ENCODE measurements around the gene VANGL2.

The VANGL2 gene

GRCh38 chr1:160427625-160428024 lies 27.3 kb downstream of the VANGL2 start:
- DNase-seq (ENCODE audit: low read depth in 2 of 2), result no peak

GRCh38 chr1:160428053-160428452 lies 27.7 kb downstream of the VANGL2 start:
- no peak for DNase-seq (ENCODE audit: low read depth in 2 of 2)

DNA sequence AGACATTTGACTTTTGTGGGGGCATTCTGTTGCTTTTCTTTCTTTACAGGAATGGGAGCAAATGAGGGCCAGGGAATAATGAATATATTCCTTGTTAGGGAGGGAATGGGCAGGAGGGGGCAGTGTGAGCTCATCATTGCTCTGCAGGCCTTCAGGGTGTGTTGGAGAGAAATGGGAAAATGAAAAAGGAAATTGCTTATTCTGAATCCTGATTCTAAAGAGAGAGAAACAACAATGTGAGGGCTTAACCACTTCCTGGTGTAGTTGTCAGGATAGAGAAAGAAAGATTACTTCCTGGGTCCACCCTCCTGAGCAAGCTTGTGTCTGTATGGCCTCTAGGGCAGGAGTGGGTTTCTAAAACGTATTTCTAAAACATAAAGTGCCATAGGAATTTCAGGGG lies 28.3 kb downstream of the VANGL2 start:
- no peak for DNase-seq (ENCODE audit: low read depth in 2 of 2)

DNA sequence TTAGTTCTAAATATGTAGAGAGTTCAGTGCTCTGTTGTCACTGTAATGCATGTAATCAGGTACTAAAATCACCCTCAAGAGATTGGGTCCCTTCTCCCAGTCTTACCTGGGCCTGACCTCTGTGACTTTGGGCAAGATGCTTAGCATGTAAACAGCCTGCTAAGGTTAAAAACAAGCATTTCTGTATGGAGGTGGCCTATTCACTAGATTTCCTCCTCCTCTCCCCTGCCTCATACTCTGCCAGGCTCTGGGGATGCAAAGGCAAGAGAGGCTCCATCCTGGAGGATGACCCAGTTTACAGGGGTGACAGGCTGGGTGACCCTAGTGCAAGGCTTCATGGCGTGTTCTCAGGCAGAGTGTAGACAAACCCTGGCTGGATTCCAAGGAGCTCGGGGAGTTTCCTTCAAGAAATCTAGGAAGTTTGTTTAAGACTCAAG lies 28.8 kb downstream of the VANGL2 start:
- no peak for DNase-seq (ENCODE audit: low read depth in 2 of 2)

DNA sequence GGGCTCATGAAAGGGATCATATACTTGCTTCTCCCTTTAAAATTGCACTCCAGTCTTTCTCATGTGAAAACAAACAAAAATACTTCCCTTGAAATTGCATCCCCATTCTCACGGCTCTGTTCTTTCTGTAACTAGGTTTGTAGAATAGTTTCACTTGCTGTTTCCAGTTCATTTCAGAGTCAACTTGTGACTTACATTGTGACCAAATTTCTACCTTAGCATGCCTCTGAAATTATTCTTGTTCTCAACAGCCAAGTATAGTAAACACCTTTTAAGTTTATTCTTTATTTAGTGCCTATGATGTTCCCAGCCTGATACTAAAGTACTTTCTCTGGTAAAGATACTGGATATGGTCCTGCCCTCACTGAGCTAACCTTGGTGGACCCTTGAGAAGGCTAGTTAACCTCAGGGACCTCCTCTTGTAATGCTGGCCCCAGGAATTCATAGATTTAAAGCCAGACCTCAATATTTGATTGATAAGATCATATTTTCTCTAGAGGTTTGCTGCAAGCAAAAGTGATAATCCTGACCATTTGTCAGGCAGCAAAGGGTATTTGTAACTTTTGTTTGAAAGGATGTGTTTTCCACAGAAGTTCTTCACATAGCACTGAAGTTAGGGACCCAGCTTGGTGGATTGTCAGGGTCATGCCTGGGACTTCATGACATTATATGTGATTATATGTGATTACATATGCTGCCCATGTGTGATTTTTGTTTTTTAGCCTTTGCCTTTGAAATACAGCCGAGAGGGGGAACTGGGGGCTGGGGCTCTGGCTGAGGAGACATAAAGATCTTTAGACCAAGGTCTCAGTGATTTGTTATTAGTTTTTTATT lies 29.6 kb downstream of the VANGL2 start:
- DNase-seq (ENCODE audit: low read depth in 2 of 2), result no peak

- no peak for DNase-seq (ENCODE audit: low read depth in 2 of 2)
These were observed 30.6 kb downstream of the VANGL2 start for GRCh38 chr1:160431006-160431405.

DNA sequence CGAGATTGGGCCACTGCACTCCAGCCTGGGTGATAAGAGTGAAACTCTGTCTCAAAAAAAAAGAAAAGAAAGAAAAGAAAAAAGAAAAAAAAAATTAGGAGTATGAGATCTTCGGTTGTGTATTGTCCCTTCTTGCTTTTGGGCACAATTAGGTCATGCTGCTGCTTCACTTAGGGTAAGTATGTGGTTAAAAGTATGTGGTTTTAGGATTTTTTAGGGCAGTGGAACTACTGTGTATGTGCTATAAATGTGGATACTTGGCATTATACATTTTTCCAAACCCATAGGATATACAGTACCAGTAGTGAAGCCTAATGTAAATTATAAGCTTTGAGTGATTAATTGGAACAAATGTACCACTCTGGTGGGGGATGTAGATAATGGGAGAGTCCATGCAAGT lies 31.2 kb downstream of the VANGL2 start:
- DNase-seq (ENCODE audit: low read depth in 2 of 2), result no peak

- DNase-seq (ENCODE audit: low read depth in 2 of 2), result no peak
These were observed 32.0 kb downstream of the VANGL2 start for GRCh38 chr1:160432371-160432786.

DNA sequence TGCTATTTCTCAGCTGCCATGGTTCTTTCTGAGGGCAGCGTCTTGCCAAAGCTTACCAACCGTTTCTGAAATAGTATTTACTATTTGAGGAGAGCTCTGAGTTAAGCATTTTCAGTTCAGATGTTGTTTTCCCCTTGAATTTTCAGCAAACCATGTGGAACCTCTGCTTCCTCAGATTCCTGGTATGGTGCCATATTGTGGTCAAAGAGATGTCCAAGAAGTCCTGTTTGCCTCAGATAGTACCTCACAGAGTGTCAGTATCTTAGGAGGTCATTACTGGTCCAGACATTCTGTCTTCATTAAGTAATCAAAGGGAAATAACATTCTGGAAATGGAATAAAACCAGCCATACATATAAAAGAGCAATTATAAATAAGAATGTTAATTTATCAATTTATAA lies 36.6 kb downstream of the VANGL2 start:
- no peak for DNase-seq (ENCODE audit: low read depth in 2 of 2)

GRCh38 chr1:160437432-160438316 lies 37.3 kb downstream of the VANGL2 start:
- DNase-seq (ENCODE audit: low read depth in 2 of 2), result no peak

DNA sequence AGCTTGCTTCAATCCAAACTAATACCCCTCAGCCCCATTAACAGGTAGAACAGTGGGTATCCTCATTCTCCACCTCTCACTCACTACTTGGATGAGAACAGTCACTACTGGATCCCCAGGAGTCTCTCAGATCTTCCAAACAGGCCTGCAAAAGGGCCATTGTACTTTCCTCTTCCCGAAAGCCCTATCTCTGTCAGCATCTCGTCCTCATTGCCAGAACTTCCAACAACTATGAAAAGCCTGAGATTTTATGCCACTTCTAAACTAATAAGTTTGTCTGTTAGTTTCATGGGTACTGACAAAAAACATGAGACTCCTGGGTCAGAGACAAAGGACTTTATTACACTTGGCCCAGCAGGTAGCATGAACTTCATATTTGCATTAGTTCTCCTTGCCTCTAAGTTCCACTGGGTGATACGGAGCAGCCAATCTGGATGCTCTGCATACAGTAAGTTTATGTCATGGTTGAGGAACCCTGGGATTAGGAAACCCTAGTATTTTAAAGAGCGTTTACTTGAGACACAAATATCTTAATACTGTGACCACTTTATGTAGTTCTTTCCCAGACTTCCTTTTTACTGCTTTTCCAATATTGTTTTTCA lies 38.1 kb downstream of the VANGL2 start:
- no peak for DNase-seq (ENCODE audit: low read depth in 2 of 2)

DNA sequence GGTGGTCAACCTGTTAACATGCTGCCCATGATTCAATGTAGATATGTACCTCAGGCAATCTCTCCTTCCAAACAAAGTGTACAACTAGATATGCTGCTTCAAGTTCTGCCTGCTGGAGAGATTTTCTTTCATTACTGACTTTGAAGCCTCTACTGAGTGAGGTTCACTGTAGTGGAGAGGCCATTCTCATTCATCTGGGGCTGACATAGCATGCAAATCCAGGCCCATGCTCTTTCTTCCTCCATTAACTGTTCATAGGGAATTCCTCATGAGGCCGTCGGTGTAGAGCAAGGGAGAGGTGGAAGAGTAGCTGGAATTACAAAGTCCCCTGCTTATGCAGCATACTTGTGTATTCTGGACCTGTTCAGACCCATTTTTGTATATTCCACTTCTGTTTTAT lies 38.6 kb downstream of the VANGL2 start:
- no peak for DNase-seq (ENCODE audit: low read depth in 2 of 2)

DNA sequence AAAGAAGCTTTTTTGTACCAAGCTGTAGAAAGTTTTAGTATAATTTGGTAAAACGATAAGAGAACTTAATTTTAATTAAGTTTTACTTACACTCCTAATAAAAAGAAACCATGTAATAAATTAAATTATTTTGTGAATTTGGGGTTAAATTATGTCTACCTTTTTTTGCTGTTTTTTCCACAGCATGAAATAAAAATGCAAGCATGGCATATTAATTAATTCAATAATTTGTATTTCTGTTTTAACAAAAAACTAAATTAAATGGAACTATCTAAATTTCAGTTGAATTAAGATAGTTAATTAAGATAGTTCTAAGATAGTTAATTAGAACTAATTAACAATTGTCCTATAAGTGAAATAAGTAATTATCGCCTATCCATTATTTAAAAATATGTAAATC lies 39.4 kb downstream of the VANGL2 start:
- DNase-seq (ENCODE audit: low read depth in 2 of 2), result no peak

DNA sequence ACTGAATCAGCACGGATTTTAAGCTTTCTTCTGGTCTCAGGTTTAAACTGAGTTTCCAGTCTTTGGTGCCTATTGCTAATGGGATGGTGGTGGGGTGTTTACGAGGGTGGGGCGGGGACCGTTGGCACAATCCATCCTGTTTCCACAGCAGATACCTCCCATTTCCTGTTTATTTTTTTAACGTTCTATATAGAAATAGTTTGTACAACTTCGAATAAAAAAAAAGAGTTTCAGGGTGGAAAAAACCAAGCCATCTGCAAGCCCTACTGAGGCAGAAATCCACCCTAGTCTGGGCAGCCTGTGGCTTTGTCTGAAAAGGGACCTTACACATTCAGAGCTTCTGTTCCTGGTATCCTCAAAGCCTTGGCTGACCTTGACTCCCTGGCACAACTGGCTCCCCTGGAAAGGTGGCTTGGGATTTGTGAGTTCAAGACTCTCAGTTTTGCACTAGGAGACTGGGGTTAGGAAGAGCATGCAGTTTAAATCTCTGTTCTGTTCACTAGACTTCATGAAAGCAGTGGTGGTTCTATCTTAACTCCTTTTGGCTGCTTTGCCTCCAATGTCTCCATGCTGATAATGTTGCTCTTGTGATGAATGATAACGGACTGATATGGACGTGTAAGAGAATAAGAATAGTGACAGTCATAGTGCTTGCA lies 46.7 kb downstream of the VANGL2 start:
- no peak for DNase-seq (ENCODE audit: low read depth in 2 of 2)

- no peak for DNase-seq (ENCODE audit: low read depth in 2 of 2)
These were observed 49.1 kb downstream of the VANGL2 start for GRCh38 chr1:160449494-160449893.

DNA sequence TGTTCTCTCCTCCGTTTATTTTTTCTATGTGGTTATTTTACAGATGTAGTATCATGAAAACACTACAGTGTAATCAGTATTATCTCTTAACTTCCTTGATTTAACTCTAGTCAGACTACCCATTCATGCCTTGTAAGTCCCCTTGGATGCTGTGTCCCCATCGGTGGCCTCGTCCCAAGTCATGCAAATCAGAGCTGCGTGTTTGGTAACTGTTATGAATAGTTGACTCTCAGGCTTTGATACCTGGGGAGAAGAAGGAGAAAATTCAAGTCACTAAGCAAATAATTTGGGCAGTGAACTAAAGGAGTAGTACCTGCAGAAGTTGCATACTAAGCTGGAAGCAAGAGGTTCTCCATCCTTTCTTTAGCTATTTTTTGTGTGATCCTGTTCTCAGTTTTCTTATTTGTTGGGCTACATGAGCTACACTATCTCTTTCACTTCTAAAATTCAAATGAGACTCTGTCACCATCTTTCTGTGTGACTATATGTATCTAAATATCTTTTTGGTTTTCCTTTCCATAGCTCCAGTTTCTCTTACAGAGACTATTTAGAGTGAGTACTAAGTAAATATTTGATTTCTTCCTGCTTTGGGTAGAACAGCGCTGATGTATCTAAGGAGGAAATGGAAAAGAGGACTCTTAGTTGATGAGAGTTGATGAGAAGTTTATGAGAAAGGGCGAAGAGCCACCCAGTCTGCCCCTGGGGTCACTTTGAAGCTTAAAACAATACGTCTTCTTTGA lies 50.9 kb downstream of the VANGL2 start:
- DNase-seq (ENCODE audit: low read depth in 2 of 2), result no peak

DNA sequence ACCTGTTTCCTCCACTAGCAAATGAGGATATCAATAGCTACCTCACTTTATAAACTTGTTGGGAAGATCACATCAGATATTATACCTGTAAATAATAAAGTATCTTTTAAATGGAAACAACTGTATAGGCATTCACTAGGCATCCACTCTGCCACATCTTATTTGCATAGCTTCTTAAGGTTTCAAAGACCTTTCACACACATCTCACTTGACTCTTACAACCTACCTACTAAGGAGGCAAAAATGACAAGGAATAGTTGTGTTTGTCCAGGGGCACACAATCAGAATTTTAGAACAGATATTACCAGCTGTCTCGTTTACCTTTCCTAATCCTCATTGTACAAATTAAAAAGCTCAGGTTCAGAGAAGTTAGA lies 51.5 kb downstream of the VANGL2 start:
- DNase-seq (ENCODE audit: low read depth in 2 of 2), result no peak

DNA sequence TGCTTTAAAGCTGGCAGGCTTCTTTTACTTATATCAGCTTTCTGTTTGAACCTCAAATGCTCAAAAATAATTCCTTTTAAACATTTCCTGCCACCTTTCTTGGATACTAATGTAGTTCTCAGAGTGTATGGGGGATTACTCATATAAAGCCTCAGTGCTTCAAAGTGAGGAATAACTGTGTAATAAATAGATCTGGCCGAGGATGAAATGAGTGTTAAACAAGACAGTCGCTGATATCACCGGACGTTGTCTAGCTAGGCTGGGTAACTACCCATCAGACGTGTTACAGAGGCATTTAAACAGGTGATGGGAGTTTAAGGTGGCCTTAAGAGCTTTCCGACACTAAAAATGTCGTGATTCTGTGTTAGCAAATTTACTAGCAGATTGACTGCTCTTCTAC lies 53.1 kb downstream of the VANGL2 start:
- no peak for DNase-seq (ENCODE audit: low read depth in 2 of 2)

DNA sequence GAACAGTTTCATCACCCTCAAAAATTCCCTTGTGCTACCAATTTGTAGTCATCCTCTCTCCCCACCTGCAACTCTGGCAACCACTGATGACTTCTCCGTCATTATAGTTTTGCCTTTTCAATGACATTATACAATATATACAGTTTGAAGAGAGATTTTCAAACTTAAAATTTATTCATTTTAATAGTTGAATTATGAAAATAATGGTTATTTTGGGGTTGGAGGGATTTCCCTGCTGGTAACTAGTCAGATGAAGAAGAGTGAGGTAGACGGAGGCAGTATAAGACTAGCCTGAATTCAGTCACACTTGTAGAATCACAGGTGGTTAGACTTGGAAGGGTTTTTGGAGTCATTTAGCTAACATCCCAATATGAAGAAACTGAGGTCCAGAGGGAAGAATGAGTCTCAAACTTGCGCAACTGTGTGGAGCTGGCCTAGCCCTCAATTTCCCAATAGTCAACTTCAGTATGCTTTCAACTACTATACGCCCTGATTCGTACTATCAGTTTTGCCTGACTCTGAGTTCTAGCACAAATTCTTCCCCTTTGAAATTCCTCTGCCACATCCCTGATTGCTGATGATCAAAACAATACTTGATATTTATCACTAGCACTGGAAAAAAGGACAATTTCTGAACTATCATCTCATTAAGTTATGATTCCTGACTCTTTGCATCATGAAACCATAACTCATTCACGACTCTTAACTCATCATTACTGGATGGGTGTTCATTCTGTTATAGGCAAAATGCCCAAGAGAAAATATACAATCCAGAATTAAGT lies 54.2 kb downstream of the VANGL2 start:
- no peak for DNase-seq (ENCODE audit: low read depth in 2 of 2)

DNA sequence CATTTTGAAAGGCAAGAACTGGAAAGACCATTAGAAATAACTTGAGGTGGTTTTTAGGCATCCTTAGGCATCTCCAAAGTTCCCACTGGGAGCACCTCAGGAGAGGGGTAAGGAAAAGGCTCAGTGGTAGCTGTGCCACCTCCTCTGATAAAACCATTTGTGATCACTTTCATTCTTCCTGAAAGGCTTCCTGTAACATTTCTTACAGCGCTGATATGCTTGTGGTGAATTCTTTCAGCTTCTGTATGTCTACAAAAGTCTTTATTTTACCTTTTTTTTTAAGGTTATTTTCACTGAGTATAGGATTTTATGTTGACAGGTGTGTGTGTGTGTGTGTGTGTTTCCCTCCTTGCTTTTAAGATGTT lies 54.8 kb downstream of the VANGL2 start:
- DNase-seq (ENCODE audit: low read depth in 2 of 2), result no peak

DNA sequence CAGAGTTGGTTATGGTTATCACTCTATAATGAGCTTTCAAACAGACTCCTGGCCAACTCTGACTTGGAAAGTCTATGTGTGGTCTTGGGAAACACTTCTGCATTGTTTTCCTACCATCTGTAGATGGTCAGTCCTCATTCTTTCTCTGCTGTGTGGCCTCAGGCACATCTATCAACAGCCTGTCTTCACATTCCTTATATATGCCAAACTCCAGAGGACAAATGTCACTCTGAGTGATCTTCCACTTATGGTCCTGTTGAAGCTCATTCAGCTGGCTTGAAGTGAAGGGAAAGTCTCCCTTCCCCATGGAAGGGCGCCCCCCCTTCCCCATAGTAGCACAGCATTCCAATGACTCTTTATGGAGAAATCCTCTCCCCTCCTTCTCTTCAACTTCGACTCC lies 58.7 kb downstream of the VANGL2 start:
- DNase-seq (ENCODE audit: low read depth in 2 of 2), result no peak

Data from stimulated activated CD4-positive, alpha-beta T cell treated with anti-CD3 and anti-CD28 coated beads, Interleukin-15, amount 100 ng/mL, for 48 hours (primary cell).